ENCODE data around the gene PRKCZ.

Gene PRKCZ

GRCh38 chr1:2046174-2046917 lies 3.9 kb upstream of the PRKCZ start:
- peak; percentile 35 to 62 (median 46) for DNase-seq

- no peak for DNase-seq
Observed at GRCh38 chr1:2046953-2047748, 3.1 kb upstream of the PRKCZ start.

- no peak for DNase-seq
Observed at GRCh38 chr1:2047749-2048729, 2.2 kb upstream of the PRKCZ start.

GRCh38 chr1:2049225-2049717 lies 940 bp upstream of the PRKCZ start:
- DNase-seq: peak; percentile 26 to 74 (median 60)

- DNase-seq: peak in 2 of 3 experiments; percentile 78 to 85
Observed at GRCh38 chr1:2050461-2050792, 216 bp downstream of the PRKCZ start.

- no peak for DNase-seq
Observed at GRCh38 chr1:2050793-2051682, 827 bp downstream of the PRKCZ start.

- DNase-seq: no peak
Observed at GRCh38 chr1:2052054-2052679, 2.0 kb downstream of the PRKCZ start.

- DNase-seq: no peak
Observed at GRCh38 chr1:2052756-2053155, 2.5 kb downstream of the PRKCZ start.

- no peak for DNase-seq
Observed at GRCh38 chr1:2053217-2053616, 3.0 kb downstream of the PRKCZ start.

GRCh38 chr1:2053784-2054376 lies 3.7 kb downstream of the PRKCZ start:
- DNase-seq: no peak

- no peak for DNase-seq
Observed at GRCh38 chr1:2054560-2054959, 4.3 kb downstream of the PRKCZ start.

GRCh38 chr1:2055911-2056575 lies 5.8 kb downstream of the PRKCZ start:
- DNase-seq: no peak

- DNase-seq: no peak
Observed at GRCh38 chr1:2056955-2057590, 6.9 kb downstream of the PRKCZ start.

GRCh38 chr1:2059290-2059953 lies 9.2 kb downstream of the PRKCZ start:
- no peak for DNase-seq

- DNase-seq: no peak
Observed at GRCh38 chr1:2060072-2060471, 9.9 kb downstream of the PRKCZ start.

GRCh38 chr1:2060535-2060934 lies 10.3 kb downstream of the PRKCZ start:
- DNase-seq: no peak

- no peak for DNase-seq
Observed at GRCh38 chr1:2061065-2061778, 11.0 kb downstream of the PRKCZ start.

- no peak for DNase-seq
Observed at GRCh38 chr1:2065699-2066098, 15.5 kb downstream of the PRKCZ start.

GRCh38 chr1:2067393-2067792 lies 17.2 kb downstream of the PRKCZ start:
- no peak for DNase-seq
